Smooth muscle cell of the brain vasculature (primary cell): Measurements from ENCODE around the gene TEAD1.

ENCODE experiments used
- DNase-seq: peaks from one replicate; pipeline ENCODE4 v3.0.0-alpha.2; 2012; ENCODE audit warnings: low read depth, low spot score

Gene TEAD1

DNA sequence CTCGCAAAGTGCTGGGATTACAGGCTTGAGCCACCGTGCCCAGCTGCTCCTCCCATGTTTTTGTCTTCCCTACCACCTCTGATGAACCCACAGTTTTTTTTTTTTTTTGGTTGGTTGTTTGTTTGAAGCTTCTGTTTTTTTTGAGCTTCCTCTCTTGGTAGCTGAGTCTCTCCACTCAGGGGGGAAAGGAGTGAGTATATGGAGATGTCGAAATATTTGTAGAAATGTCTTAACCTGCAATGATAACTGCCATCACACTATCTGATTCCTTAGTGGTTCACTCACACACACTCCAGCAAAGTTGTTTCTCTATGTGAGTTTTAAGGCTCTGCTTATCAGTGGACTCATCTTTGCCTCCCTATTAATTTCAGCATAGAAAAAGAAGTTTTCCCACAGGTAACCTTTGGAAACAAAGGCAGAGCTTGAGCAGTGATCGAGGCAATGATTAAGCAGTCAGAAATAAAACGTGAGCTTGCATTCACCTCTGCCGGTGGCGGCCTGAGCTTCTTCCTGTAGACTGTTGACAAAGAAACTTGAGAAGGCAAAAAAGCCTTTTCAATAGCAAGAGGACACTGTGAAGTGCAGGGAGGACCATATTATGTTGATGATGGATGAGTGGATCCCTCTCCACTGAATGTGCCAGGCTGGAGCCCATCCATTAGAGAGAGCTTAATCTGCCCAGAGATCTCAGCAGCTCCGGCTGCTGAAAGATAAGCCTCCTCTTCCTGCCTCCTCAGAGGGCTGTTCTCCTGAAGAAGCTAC lies 305.9 kb downstream of the TEAD1 start:
- no peak for DNase-seq

DNA sequence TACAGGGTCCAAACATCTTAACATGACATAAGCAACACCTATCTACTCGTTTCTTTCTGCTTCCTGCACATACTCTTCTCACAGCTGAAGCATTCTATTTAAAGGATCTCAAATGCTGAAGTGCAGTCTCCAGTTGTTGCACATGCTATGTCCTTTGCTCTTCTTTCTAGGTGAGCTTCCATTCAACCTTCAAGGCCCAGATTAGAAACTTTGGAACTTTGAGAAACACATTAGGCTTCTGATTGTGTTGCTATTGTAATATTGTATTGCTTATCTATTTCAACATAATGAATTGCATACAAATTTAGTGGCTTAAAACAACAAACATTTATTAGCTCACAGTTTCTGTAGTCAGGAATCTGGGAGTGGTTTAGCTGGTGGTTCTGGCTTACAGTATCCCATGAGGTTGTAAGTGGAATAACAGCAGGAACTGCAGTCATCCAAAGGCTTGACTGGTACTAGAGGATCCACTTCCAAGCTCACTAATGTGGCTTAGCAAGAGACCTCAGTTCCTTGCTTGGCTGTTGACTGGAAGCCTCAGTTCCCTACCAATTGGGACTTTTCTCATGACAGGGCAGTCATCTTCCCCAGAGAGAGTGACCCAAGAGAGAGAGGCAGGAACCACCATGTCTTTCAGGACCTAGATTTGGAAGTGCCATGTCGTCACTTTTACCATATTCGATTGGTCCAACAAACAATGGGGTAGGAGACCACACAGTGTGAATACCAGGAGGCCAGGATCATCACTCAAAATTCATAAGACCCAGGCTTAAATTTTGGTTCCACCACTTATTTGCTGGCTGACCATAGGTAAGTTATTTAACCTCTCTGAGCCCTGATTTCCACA lies 307.7 kb downstream of the TEAD1 start:
- no peak for DNase-seq

DNA sequence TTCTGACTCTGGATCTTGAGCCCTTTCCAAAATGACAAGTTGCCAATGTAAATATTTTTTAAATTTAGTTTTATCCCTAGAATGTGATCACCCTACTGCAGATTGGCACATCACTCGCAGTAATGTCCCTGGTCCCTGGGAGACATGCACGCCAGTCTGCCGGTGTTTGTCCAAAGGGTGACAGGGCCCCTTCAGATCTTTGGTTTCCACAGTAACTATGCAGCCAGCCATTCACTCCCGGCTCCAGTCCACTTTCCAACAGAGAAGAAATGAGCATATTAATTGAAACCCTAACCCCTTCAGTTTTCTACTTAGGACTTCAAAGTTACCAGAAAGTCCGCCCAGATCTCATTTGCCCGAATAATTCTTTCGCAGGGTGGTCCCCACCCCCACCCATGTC lies 309.1 kb downstream of the TEAD1 start:
- no peak for DNase-seq

DNA sequence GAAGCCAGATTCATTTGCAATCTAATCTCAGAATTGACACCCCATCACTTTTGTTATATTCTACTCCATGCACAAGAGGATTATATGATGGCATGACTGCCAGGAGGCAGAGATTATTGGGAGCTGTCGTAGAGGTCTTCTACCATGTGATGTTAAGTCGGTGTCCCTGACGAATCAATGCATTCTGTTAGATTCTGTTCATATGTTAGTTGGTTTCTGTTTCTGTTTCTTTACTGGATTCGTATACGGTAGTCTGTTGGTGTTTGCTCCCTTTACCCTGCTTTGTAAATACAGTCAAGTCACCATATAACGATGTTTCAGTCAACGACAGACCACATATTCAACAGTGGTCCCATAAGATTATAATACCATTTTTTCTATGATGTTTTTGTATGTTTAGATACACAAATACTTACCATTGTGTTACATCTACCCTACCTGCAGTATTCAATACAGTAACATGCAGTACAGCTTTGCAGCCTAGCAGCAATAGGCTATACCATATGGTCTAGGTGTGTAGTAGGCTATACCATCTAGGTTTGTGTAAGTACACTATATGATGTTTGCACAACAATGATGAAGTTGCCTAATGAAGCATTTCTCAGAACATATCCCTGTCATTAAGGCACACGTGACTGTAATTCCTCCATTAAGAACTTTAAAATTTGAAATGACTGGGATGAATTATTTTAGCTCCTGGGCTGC lies 312.1 kb downstream of the TEAD1 start:
- no peak for DNase-seq

DNA sequence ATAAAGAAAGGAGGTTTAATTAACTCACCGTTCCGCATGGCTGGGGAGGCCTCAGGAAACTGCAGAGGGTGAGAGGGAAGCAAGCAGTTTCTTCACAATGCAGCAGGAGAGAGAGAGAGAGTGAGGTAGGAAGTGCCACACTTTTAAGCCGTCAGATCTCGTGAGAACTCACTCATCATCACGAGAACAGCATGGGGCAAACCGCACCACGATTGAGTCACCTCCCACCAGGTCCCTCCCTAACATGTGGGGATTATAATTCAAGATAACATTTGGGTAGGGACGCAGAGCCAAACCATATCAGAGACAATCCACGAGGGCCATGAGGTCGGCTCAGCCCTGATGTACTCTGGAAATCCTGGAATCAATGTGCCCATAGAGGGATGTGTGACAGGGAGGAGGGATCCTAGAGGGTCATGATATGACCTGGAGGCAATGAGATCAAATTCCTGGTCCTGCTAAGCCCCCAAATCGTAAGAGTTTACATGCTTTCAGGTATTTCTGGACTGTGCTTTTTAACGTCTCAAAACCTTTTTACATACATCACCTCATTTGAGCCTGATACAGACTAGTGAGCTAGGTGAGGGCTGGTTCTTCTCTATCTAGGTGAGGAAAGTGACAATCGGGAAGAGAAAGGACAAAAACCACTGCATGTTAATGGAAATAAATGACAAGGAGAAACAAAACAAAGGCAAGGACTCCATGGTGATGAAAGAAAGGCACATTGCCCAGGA lies 315.4 kb downstream of the TEAD1 start:
- DNase-seq: no peak

DNA sequence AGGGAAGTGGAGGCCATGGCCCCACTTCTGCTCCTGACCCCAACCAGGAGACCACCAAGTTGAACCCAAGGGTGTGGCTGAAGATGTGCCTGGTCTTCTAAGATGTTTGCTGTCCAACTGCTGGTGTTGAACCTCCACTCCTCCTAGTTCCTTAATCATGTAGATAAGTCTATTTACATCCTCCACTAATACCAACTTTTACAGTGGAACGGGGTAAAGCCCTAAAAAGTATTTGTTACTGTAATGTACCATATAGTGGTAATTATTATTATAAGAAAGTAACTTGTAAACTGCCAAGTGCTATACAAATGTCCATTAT lies 315.9 kb downstream of the TEAD1 start:
- no peak for DNase-seq

DNA sequence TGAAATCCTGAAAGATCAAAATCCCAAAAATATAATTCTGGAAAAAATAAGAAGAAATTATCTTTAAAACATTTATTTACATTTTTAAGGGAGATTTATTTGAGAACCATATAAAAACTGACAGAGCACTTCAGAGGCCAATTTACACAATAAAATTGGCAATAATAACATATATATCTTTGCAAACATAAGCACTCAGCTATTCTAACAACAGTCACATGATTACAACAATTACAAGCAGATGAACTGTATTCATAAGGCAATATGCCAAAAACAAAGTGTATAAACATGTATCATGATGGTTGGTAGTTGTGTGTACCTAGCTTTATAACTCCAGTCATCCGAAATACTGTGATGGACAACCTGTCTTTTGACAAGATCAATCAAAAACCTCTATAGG lies 317.2 kb downstream of the TEAD1 start:
- no peak for DNase-seq

DNA sequence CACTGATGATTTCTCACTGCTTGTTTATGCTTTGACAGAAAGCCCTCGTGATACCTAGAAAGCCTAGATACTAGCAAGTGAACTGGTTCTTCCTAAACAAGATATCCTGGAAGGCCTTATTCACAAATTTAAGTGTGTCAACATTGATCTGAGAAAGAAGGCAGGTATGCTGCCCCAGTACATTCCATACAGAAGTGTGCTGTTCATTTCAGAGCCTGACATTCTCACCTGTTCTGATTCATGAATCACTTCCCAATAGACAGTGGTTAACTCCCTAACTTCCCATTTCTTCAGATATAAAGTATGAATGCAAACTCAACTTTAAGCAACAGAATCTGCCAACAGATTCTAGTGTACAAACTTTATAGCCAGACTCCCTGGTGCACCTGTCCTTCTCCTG lies 319.4 kb downstream of the TEAD1 start:
- no peak for DNase-seq
